ENCODE data around the gene SETD1A. TPM values are rescaled to one million over a fixed set of nuclear protein-coding genes. Genes with fewer than 3 reads are reported as not detected.

The SETD1A gene
- total RNA-seq, 2 donors from 2014 or later: 3.8 to 8.6 TPM

GRCh38 chr16:30977502-30977901 is 19.9 kb downstream of the SETD1A start:
- DNase-seq (ENCODE audit: low spot score): no peak
- H3K36me3 ChIP-seq: peaks cover 83% of the 10 kb centered on the region
- TF ChIP-seq CTCF (IDR thresholded peaks at IDR 0.05): no peak
- no peaks in the 10 kb centered on the region for H3K27me3 ChIP-seq
- H3K4me1 ChIP-seq: no peaks in the 10 kb centered on the region
- H3K9me3 ChIP-seq: no peaks in the 10 kb centered on the region
- H3K27ac ChIP-seq: no peak overlapping the region
- H3K4me3 ChIP-seq: no peak overlapping the region

DNA sequence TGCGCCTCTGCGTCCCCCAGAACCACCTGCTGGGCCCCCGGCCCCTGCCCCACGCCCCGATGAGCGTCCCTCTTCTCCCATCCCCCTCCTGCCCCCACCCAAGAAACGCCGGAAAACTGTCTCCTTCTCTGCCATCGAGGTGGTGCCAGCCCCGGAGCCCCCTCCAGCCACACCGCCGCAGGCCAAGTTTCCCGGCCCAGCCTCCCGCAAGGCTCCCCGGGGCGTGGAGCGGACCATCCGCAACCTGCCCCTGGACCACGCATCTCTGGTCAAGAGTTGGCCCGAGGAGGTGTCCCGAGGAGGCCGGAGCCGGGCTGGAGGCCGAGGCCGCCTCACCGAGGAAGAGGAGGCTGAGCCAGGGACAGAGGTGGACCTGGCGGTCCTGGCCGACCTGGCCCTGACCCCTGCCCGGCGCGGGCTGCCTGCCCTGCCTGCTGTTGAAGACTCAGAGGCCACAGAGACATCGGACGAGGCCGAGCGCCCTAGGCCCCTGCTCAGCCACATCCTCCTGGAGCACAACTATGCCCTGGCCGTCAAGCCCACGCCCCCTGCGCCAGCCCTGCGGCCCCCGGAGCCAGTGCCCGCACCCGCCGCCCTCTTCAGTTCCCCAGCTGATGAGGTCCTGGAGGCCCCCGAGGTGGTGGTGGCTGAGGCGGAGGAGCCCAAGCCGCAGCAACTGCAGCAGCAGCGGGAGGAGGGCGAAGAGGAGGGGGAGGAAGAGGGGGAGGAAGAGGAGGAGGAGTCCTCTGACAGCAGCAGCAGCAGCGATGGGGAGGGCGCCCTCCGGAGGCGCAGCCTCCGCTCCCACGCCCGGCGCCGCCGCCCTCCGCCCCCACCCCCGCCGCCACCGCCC is 21.8 kb downstream of the SETD1A start:
- Histone ChIP-seq H3K9me3 (no peaks in the 10 kb centered on the region), H3K36me3 (peaks cover 76% of the 10 kb centered on the region), H3K4me3 (no peak overlapping the region), H3K27ac (no peak overlapping the region), H3K27me3 (no peaks in the 10 kb centered on the region), H3K4me1 (no peaks in the 10 kb centered on the region)
- no peak for DNase-seq (ENCODE audit: low spot score)
- TF ChIP-seq CTCF (IDR thresholded peaks at IDR 0.05): no peak

DNA sequence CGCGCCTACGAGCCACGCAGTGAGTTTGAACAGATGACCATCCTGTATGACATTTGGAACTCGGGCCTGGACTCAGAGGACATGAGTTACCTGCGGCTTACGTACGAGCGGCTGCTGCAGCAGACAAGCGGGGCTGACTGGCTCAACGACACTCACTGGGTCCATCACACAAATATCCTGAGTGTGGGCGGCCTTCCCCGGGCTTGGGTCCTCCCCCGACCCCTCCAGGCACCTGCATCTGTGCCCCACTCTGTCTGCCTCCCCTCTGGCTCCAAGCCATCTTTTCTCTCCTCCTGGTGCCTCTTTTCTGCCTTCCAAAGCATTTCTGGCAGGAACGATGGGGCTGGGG is 22.4 kb downstream of the SETD1A start:
- no peak overlapping the region for H3K4me3 ChIP-seq
- peaks cover 71% of the 10 kb centered on the region for H3K36me3 ChIP-seq
- peaks cover 0 to 5% of the 10 kb centered on the region in 2 donors for H3K4me1 ChIP-seq
- no peaks in the 10 kb centered on the region for H3K27me3 ChIP-seq
- H3K27ac ChIP-seq: no peak overlapping the region
- no peak for TF ChIP-seq CTCF (IDR thresholded peaks at IDR 0.05)
- H3K9me3 ChIP-seq: no peaks in the 10 kb centered on the region
- no peak for DNase-seq (ENCODE audit: low spot score)

- Histone ChIP-seq H3K27ac (no peak overlapping the region), H3K27me3 (no peaks in the 10 kb centered on the region), H3K9me3 (no peaks in the 10 kb centered on the region), H3K4me3 (no peak overlapping the region), H3K4me1 (peaks cover 0 to 9% of the 10 kb centered on the region in 2 donors), H3K36me3 (peaks cover 68% of the 10 kb centered on the region)
- no peak for DNase-seq (ENCODE audit: low spot score)
- no peak for TF ChIP-seq CTCF (IDR thresholded peaks at IDR 0.05)
Observed at GRCh38 chr16:30980434-30980833, 22.9 kb downstream of the SETD1A start.

GRCh38 chr16:30980959-30981358 is 23.4 kb downstream of the SETD1A start:
- H3K36me3 ChIP-seq: peaks cover 63% of the 10 kb centered on the region
- no peak for DNase-seq (ENCODE audit: low spot score)
- no peak overlapping the region for H3K4me3 ChIP-seq
- peaks cover 0 to 15% of the 10 kb centered on the region in 2 donors for H3K4me1 ChIP-seq
- no peak for TF ChIP-seq CTCF (IDR thresholded peaks at IDR 0.05)
- no peaks in the 10 kb centered on the region for H3K27me3 ChIP-seq
- H3K9me3 ChIP-seq: no peaks in the 10 kb centered on the region
- no peak overlapping the region for H3K27ac ChIP-seq

Measured in right atrium auricular region (tissue), 2 donors.